ENCODE results near the gene ACOT11. TPM values are rescaled to one million over a fixed set of nuclear protein-coding genes. Genes with fewer than 3 reads are reported as not detected.
A peak's percentile ranks its signal among the peaks of the same experiment; 100 is the strongest.

Gene ACOT11
- total and polyA plus RNA-seq, 4 donors, result 2.8 to 13.5 (median 7.9) TPM

GRCh38 chr1:54551891-54552290 is 3.9 kb downstream of the ACOT11 start:
- Histone ChIP-seq H3K27ac (ENCODE audit: low read depth in 1 of 2, low read length in 1 of 2) (peak overlapping the region in 1 of 2 donors; percentile 51), H3K4me1 (ENCODE audit: control insufficient read depth in 5 of 5, insufficient read depth in 5 of 5, low read length in 5 of 5) (peaks cover 0 to 23% (median 7%) of the 10 kb centered on the region in 5 donors), H3K9me3 (ENCODE audit: control insufficient read depth in 4 of 4, insufficient read depth in 3 of 4, low read length in 3 of 4) (no peaks in the 10 kb centered on the region), H3K9ac (ENCODE audit: insufficient read depth in 1 of 2, low read length in 2 of 2) (no peak overlapping the region), H3K4me3 (no peak overlapping the region), H3K27me3 (ENCODE audit: control insufficient read depth in 3 of 3, insufficient read depth in 3 of 3, low read length in 2 of 3) (no peaks in the 10 kb centered on the region), H3K36me3 (ENCODE audit: control insufficient read depth in 4 of 4, insufficient read depth in 4 of 4, low read length in 4 of 4) (no peaks in the 10 kb centered on the region)
- ATAC-seq (ENCODE audit: insufficient read depth, low FRiP score) (no peak), DNase-seq (no peak)
- TF ChIP-seq CTCF (IDR thresholded peaks at IDR 0.05; ENCODE audit: control extremely low read depth, extremely low read depth), result no peak
- 96 to 97% methylated on average over 3 of the region's 3 CpGs for WGBS, 2 donors

- DNase-seq (no peak), ATAC-seq (ENCODE audit: insufficient read depth, low FRiP score) (no peak)
- no peaks in the 10 kb centered on the region for H3K27me3 ChIP-seq (ENCODE audit: control insufficient read depth in 3 of 3, insufficient read depth in 3 of 3, low read length in 2 of 3)
- H3K4me3 ChIP-seq, result no peak overlapping the region
- H3K9me3 ChIP-seq (ENCODE audit: control insufficient read depth in 4 of 4, insufficient read depth in 3 of 4, low read length in 3 of 4), result peaks cover 0 to 2% (median 0%) of the 10 kb centered on the region in 4 donors
- H3K4me1 ChIP-seq (ENCODE audit: control insufficient read depth in 5 of 5, insufficient read depth in 5 of 5, low read length in 5 of 5), result peaks cover 0 to 15% (median 3%) of the 10 kb centered on the region in 5 donors
- H3K9ac ChIP-seq (ENCODE audit: insufficient read depth in 1 of 2, low read length in 2 of 2), result no peak overlapping the region
- TF ChIP-seq CTCF (IDR thresholded peaks at IDR 0.05; ENCODE audit: control extremely low read depth, extremely low read depth), result no peak
- WGBS, 2 donors, result 89 to 93% methylated on average over 8 of the region's 8 CpGs
- no peak overlapping the region for H3K27ac ChIP-seq (ENCODE audit: low read depth in 1 of 2, low read length in 1 of 2)
- H3K36me3 ChIP-seq (ENCODE audit: control insufficient read depth in 4 of 4, insufficient read depth in 4 of 4, low read length in 4 of 4), result no peaks in the 10 kb centered on the region
Observed at GRCh38 chr1:54553602-54554313, 5.7 kb downstream of the ACOT11 start.

- Histone ChIP-seq H3K9me3 (ENCODE audit: control insufficient read depth in 4 of 4, insufficient read depth in 3 of 4, low read length in 3 of 4) (peaks cover 0 to 2% (median 0%) of the 10 kb centered on the region in 4 donors), H3K36me3 (ENCODE audit: control insufficient read depth in 4 of 4, insufficient read depth in 4 of 4, low read length in 4 of 4) (no peaks in the 10 kb centered on the region), H3K4me3 (no peak overlapping the region), H3K27me3 (ENCODE audit: control insufficient read depth in 3 of 3, insufficient read depth in 3 of 3, low read length in 2 of 3) (no peaks in the 10 kb centered on the region), H3K9ac (ENCODE audit: insufficient read depth in 1 of 2, low read length in 2 of 2) (no peak overlapping the region), H3K27ac (ENCODE audit: low read depth in 1 of 2, low read length in 1 of 2) (no peak overlapping the region), H3K4me1 (ENCODE audit: control insufficient read depth in 5 of 5, insufficient read depth in 5 of 5, low read length in 5 of 5) (peaks cover 0 to 10% (median 0%) of the 10 kb centered on the region in 5 donors)
- TF ChIP-seq CTCF (IDR thresholded peaks at IDR 0.05; ENCODE audit: control extremely low read depth, extremely low read depth), result no peak
- DNase-seq, result no peak
- ATAC-seq (ENCODE audit: insufficient read depth, low FRiP score), result no peak
- WGBS, 2 donors, result 98 to 100% methylated on average over 1 of the region's 1 CpG
Observed at GRCh38 chr1:54556110-54556509, 8.1 kb downstream of the ACOT11 start.
